Brain microvascular endothelial cell (primary cell): ENCODE data around the gene DMAC2L.
"Not testable (repeated sequence)": the region's sequence is repeated elsewhere in the genome, so short reads cannot be mapped to it uniquely, and the experiment has no call there.

ENCODE experiments used
- DNase-seq: peaks from one replicate; pipeline ENCODE4 v3.0.0-alpha.2; 2020
- H3K27ac ChIP-seq: fragments of 250-450 bp; sonication (Bioruptor Pico); 2 replicates; pipeline ENCODE4 v1.5.1; 2020; ENCODE audit warnings: mild to moderate bottlenecking, moderate library complexity
- H3K27me3 ChIP-seq: fragments of 250-450 bp; sonication (Bioruptor Pico); replicated peaks from 2 replicates; pipeline ENCODE4 v1.5.1; 2020; ENCODE audit warnings: mild to moderate bottlenecking
- H3K36me3 ChIP-seq: fragments of 250-450 bp; sonication (Bioruptor Pico); replicated peaks from 2 replicates; pipeline ENCODE4 v1.5.1; 2020; ENCODE audit warnings: mild to moderate bottlenecking
- H3K4me3 ChIP-seq: 2 replicates; pipeline ENCODE4 v1.5.1; 2011; ENCODE audit warnings: low read depth, mild to moderate bottlenecking, control low read depth, low read length, moderate library complexity
- CTCF ChIP-seq: IDR thresholded peaks from 2 replicates; pipeline ENCODE4 v1.5.1; 2011; ENCODE audit warnings: low read depth, mild to moderate bottlenecking, moderate library complexity, low read length, control low read depth, inconsistent platforms; ENCODE audit errors: missing control alignments
- in situ Hi-C: cut with HindIII; loops from 2 replicates; pipeline ENCODE4 v1.10.0; 2017; ENCODE audit warnings: low sequenced_read_pairs, low pct_ligation_motif_present

The DMAC2L gene

DNA sequence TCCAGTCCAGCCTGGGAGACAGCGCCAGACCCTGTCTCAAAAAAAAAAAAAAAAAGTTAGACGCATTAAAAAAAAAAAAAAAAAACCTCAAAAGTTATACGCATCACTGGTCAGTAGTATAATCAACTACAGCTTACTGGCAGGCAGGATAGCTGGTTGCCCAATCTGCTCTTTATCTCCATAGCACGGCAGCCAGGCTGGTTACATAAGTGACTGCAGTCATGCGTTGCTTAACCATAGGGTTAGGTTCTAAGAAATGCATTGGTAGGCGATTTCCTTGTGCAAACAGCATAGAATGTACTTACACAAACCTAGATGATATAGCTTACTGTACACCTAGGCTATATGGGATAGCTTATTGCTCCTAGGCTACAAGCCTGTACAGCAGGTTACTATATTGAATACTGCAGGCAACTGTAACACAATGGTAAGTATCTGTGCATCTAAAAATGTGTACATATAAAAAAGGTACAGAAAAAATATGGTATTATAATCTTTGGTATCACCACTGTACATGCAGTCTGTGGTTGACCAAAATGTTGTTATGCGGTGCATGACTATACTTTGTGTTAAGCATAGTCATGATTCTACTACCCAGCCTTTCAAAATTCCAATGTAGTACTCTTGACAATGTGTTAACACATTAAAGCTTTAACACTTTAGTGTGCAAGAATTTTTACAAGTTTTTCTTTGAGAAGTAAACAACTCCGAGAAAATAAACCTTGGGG, 8.2 kb upstream of the DMAC2L start:
- Histone ChIP-seq H3K27ac (no peak overlapping the region), H3K36me3 (no peaks in the 10 kb centered on the region), H3K4me3 (no peak overlapping the region), H3K27me3 (no peaks in the 10 kb centered on the region)
- no peak for DNase-seq
- in situ Hi-C loops = no loop called here
- no peak for TF ChIP-seq CTCF

- in situ Hi-C loops = no loop called here
- no peak for TF ChIP-seq CTCF
- Histone ChIP-seq H3K36me3 (no peaks in the 10 kb centered on the region), H3K4me3 (no peak overlapping the region), H3K27me3 (no peaks in the 10 kb centered on the region), H3K27ac (no peak overlapping the region)
- no peak for DNase-seq
These were observed 3.7 kb upstream of the DMAC2L start for GRCh38 chr14:50308363-50308915.

DNA sequence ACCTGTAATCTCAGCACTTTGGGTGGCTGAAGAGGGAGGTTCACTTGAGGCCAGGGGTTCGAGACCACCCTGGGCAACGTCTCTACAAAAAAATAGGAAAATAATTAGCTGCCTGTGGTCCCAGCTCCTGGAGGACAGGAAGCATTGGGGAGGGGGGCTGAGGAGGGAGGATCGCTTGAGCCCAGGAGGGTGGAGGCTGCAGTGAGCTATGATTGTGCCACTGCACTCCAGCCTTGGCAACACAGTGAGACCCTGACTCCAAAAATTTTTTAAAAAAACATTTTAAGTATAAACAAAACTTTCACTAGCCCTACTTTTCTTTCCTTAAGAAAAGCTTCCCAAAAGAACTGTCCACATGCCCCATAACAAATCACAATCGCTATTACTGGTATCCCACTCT, 1.7 kb upstream of the DMAC2L start:
- H3K4me3 ChIP-seq = no peak overlapping the region
- no peak for TF ChIP-seq CTCF

DNA sequence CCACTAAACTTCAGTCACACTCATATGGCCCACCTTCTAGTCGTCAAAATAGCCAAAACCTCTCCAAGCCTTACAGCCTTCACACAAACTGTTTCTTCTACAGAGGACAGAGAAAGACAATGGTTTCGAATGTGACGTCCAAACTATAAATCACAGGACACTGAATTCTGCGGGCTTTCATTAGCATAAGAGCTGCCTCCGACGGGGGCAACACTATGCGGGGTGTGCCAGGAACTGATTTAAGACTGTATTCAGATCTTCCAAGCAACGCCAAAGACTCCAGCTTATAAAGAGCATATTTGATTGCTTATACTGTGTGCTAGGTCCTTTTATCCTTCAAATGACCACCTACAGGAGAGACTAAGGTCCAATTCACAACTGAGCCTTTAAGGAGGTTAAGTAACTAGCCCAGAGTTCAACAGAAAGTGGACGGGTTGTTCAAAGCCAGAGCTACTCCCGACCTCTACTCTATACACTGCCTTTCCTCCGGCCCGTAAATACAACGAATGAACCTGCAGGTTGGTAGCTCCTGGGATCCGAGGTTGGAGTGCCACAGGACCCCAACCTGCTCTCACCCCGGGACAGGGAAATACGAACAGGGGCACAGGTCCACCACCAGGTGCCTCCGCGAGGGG, 670 bp upstream of the DMAC2L start:
- Histone ChIP-seq H3K36me3 (peaks cover 3% of the 10 kb centered on the region), H3K27me3 (no peaks in the 10 kb centered on the region), H3K4me3 (peak overlapping the region; percentile 89), H3K27ac (peak overlapping the region; percentile 89)
- DNase-seq = no peak
- peak; percentile 54 for TF ChIP-seq CTCF
- in situ Hi-C loops = no loop called here

More for the DNA sequence above, 1.7 kb upstream of the DMAC2L start:
- Histone ChIP-seq H3K27ac (no peak overlapping the region), H3K27me3 (no peaks in the 10 kb centered on the region), H3K36me3 (peaks cover 3% of the 10 kb centered on the region)
- in situ Hi-C loops = no loop called here
- DNase-seq = no peak

GRCh38 chr14:50312734-50313054, 570 bp downstream of the DMAC2L start:
- H3K27ac ChIP-seq = peak overlapping the region; percentile 89
- no peaks in the 10 kb centered on the region for H3K27me3 ChIP-seq
- H3K36me3 ChIP-seq = peaks cover 3% of the 10 kb centered on the region
- in situ Hi-C loops = no loop called here
- peak; percentile 6 for TF ChIP-seq CTCF
- no peak for DNase-seq
- peak overlapping the region; percentile 89 for H3K4me3 ChIP-seq

DNA sequence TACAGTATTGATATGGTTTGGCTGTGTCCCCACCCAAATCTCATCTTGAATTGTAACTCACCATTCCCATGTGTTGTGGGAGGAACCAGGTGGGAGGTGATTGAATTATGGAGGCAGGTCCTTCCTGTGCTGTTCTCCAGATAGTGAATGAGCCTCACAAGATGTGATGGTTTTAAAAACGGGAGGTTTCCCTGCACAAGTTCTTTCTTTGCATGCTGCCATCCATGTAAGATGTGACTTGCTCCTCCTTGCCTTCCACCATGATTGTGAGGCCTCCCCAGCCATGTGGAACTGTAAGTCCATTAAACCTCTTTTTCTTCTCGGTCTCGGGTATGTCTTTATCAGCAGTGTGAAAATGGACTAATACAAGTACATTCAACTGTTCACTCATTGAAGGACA, 2.0 kb downstream of the DMAC2L start:
- H3K36me3 ChIP-seq, H3K4me3 ChIP-seq, DNase-seq, H3K27ac ChIP-seq, in situ Hi-C loops, H3K27me3 ChIP-seq: not testable (repeated sequence)
